Fibroblast of skin of left quadriceps (primary cell): Measurements from ENCODE around the gene LFNG.

ENCODE experiments used
- DNase-seq, 2 experiments: peaks; one replicate each; pipeline ENCODE4 v3.0.0-alpha.2; 2013; ENCODE audit warnings: low read depth in 2 of 2

The LFNG gene

GRCh38 chr7:2519119-2519930, at the start of gene LFNG:
LFNG (plus strand) TSS chr7:2519774; CDS start chr7:2519862, 88 bp downstream.
- DNase-seq, result peak; percentile 82 to 84

GRCh38 chr7:2470204-2471021, 49.2 kb upstream of the LFNG start:
- DNase-seq, result no peak

GRCh38 chr7:2471022-2471329, 48.6 kb upstream of the LFNG start:
- DNase-seq, result no peak

GRCh38 chr7:2471396-2471795, 48.2 kb upstream of the LFNG start:
- no peak for DNase-seq

- DNase-seq, result no peak
Observed at GRCh38 chr7:2472739-2473138, 46.8 kb upstream of the LFNG start.

- DNase-seq, result no peak
Observed at GRCh38 chr7:2473496-2474180, 45.9 kb upstream of the LFNG start.

GRCh38 chr7:2474224-2474623, 45.4 kb upstream of the LFNG start:
- no peak for DNase-seq

- DNase-seq, result no peak
Observed at GRCh38 chr7:2474813-2475677, 44.5 kb upstream of the LFNG start.

GRCh38 chr7:2475678-2476015, 43.9 kb upstream of the LFNG start:
- DNase-seq, result no peak

- no peak for DNase-seq
Observed at GRCh38 chr7:2476298-2476697, 43.3 kb upstream of the LFNG start, which contains the start of gene GRIFIN. GRIFIN (minus strand) TSS chr7:2476398; CDS start chr7:2476383, 15 bp downstream.

GRCh38 chr7:2476776-2477446, 42.7 kb upstream of the LFNG start:
- no peak for DNase-seq

- DNase-seq, result no peak
Observed at GRCh38 chr7:2477447-2478398, 41.9 kb upstream of the LFNG start.

GRCh38 chr7:2478399-2478785, 41.2 kb upstream of the LFNG start:
- no peak for DNase-seq

- DNase-seq, result no peak
Observed at GRCh38 chr7:2478800-2479199, 40.8 kb upstream of the LFNG start.

- no peak for DNase-seq
Observed at GRCh38 chr7:2479276-2480069, 40.1 kb upstream of the LFNG start.

- DNase-seq, result no peak
Observed at GRCh38 chr7:2480070-2480408, 39.5 kb upstream of the LFNG start.

GRCh38 chr7:2481195-2481594, 38.4 kb upstream of the LFNG start:
- no peak for DNase-seq

- no peak for DNase-seq
Observed at GRCh38 chr7:2482725-2483451, 36.7 kb upstream of the LFNG start.

- no peak for DNase-seq
Observed at GRCh38 chr7:2483494-2483893, 36.1 kb upstream of the LFNG start.
